Panc1 (cell line): Measurements from ENCODE around the gene WDR31. TPM values are rescaled to one million over a fixed set of nuclear protein-coding genes. Genes with fewer than 3 reads are reported as not detected.

Source experiments
- ATAC-seq: fragments of 200-7000 bp; cut with Tn5 transposase; 2 replicates; pipeline ENCODE4 v1.9.1; 2020; ENCODE audit warnings: mild to moderate bottlenecking, moderate library complexity
- BruUV-seq: library from RNA; stranded (reverse); fragments of 400-500 nt; replicated peaks from 2 replicates; lab custom pipeline; 2021; lab: Mats Ljungman, UMichigan
- CTCF ChIA-PET: fragments of 300-600 bp; sonication (Branson Sonifier 250); formaldehyde crosslinking; loops from one replicate; lab custom pipeline; 2022; ENCODE audit warnings: antibody characterized with exemption; lab: Charles Lee
- POLR2A ChIA-PET: fragments of 300-600 bp; sonication (Branson Sonifier 250); formaldehyde crosslinking; loops from one replicate; lab custom pipeline; 2022; ENCODE audit warnings: antibody characterized with exemption; lab: Charles Lee
- DNase-seq: peaks from one replicate; pipeline ENCODE4 v3.0.0-alpha.2; 2010; ENCODE audit warnings: low read depth, low spot score
- H3K27ac ChIP-seq: 2 replicates; pipeline ENCODE4 v1.5.1; 2011; ENCODE audit warnings: mild to moderate bottlenecking, low read length, inconsistent platforms
- H3K27me3 ChIP-seq: fragments of 200-500 bp; sonication (Bioruptor generic); 2 replicates; pipeline ENCODE4 v1.6.0; 2014; ENCODE audit warnings: low read length, inconsistent platforms; ENCODE audit not compliant: control insufficient read depth, insufficient read depth
- H3K36me3 ChIP-seq: fragments of 200-500 bp; sonication (Bioruptor generic); 2 replicates; pipeline ENCODE4 v1.5.1; 2014; ENCODE audit warnings: inconsistent platforms, mild to moderate bottlenecking, low read length, moderate library complexity; ENCODE audit not compliant: control insufficient read depth, insufficient read depth
- H3K4me1 ChIP-seq: 2 replicates; pipeline ENCODE4 v1.5.1; 2011; ENCODE audit warnings: inconsistent platforms, mild to moderate bottlenecking, low read length, moderate library complexity; ENCODE audit not compliant: control insufficient read depth, insufficient read depth
- H3K4me3 ChIP-seq, 2 experiments: 2 replicates each; pipeline ENCODE4 v1.5.1; 2011 to 2012; ENCODE audit warnings: low read depth in 2 of 2, low read length in 2 of 2, mild to moderate bottlenecking in 2 of 2, inconsistent platforms in 1 of 2, moderate library complexity in 1 of 2
- H3K9me3 ChIP-seq: fragments of 200-500 bp; sonication (Bioruptor generic); 2 replicates; pipeline ENCODE4 v1.5.1; 2014; ENCODE audit warnings: low read depth, mild to moderate bottlenecking, inconsistent platforms, low read length, moderate library complexity; ENCODE audit not compliant: control insufficient read depth, insufficient read depth
- CTCF ChIP-seq: fragments of 450-650 bp; IDR thresholded peaks from 2 replicates; pipeline ENCODE4 v1.5.1; 2017; ENCODE audit warnings: mild to moderate bottlenecking
- POLR2AphosphoS5 ChIP-seq: IDR thresholded peaks from 2 replicates; pipeline ENCODE4 v1.6.1; 2012; ENCODE audit warnings: mild to moderate bottlenecking, low read depth, low read length, moderate library complexity
- REST ChIP-seq, 2 experiments: IDR thresholded peaks; 2 replicates each; pipeline ENCODE4 v1.6.1; 2011 to 2012; ENCODE audit warnings: low read depth in 2 of 2, control low read depth in 1 of 2, low read length in 1 of 2, mild to moderate bottlenecking in 1 of 2, moderate library complexity in 1 of 2; ENCODE audit not compliant: insufficient read depth in 1 of 2
- SIN3A ChIP-seq: IDR thresholded peaks from 2 replicates; pipeline ENCODE4 v1.6.1; 2012; ENCODE audit warnings: low read depth, mild to moderate bottlenecking, low read length, moderate library complexity, borderline replicate concordance; ENCODE audit not compliant: insufficient read depth
- TCF7L2 ChIP-seq: IDR thresholded peaks from 2 replicates; pipeline ENCODE4 v1.6.1; 2011; ENCODE audit warnings: mild to moderate bottlenecking, low read depth, low read length, inconsistent platforms
- in situ Hi-C: cut with HindIII; loops from 2 replicates; pipeline ENCODE4 v1.10.0; 2016; ENCODE audit warnings: low sequenced_read_pairs, low pct_unique_long_range_greater_than_20kb
- intact Hi-C: fragments of 100-400 bp; cut with micrococcal nuclease; formaldehyde crosslinking; loops from one replicate; pipeline ENCODE4 v1.10.0; 2022; ENCODE audit not compliant: unreplicated experiment
- total RNA-seq: library from RNA; stranded (reverse); gene quantifications from one replicate; pipeline ENCODE4 v1.2.1, GENCODE V29; 2021; ENCODE audit not compliant: unreplicated experiment

Gene WDR31
- total RNA-seq, 1 experiment from 2014 or later: 0.80 TPM

- BruUV-seq: no TSS peak
- Histone ChIP-seq H3K9me3 (no peaks in the 10 kb centered on the region), H3K4me3 (no peak overlapping the region), H3K36me3 (no peaks in the 10 kb centered on the region), H3K27me3 (peaks cover 14% of the 10 kb centered on the region), H3K4me1 (0 out of 2 replicates have a peak, but pooled peaks cover 3% of the 10 kb centered on the region), H3K27ac (no peak overlapping the region)
- no peak for TF ChIP-seq CTCF
- ATAC-seq: no peak
- ChIA-PET POLR2A (no interaction called here), CTCF (interaction anchor here (0.6 kb wide), 1 partner anchor 8 kb away, joined by 8 read pairs; no protein-coding TSS in a partner anchor)
- intact Hi-C loops: no loop called here
- in situ Hi-C loops: no loop called here
- no peak for DNase-seq
These were observed 12.3 kb upstream of the WDR31 start for GRCh38 chr9:113352411-113352810.

GRCh38 chr9:113352006-113352405, 11.9 kb upstream of the WDR31 start:
- in situ Hi-C loops (no loop called here), intact Hi-C loops (no loop called here)
- no peak for ATAC-seq
- ChIA-PET POLR2A (no interaction called here), CTCF (interaction anchor here (0.6 kb wide), 1 partner anchor 7 kb away, joined by 8 read pairs; no protein-coding TSS in a partner anchor)
- Histone ChIP-seq H3K4me3 (no peak overlapping the region), H3K36me3 (no peaks in the 10 kb centered on the region), H3K4me1 (0 out of 2 replicates have a peak, but pooled peaks cover 3% of the 10 kb centered on the region), H3K27me3 (peaks cover 14% of the 10 kb centered on the region), H3K9me3 (no peaks in the 10 kb centered on the region), H3K27ac (no peak overlapping the region)
- TF ChIP-seq REST (IDR thresholded peaks at IDR 0.05; ENCODE audit: insufficient read depth in 1 of 2, low read depth in 2 of 2, low read length in 1 of 2) (no peak), POLR2AphosphoS5 (no peak), TCF7L2 (no peak), CTCF (no peak), SIN3A (no peak)
- BruUV-seq: no TSS peak
- no peak for DNase-seq
